H1 (cell line): ENCODE measurements around the gene SRSF2. TPM values are rescaled to one million over a fixed set of nuclear protein-coding genes. Genes with fewer than 3 reads are reported as not detected.

ENCODE experiments used
- CTCF ChIA-PET: fragments of 300-600 bp; sonication (Branson Sonifier 250); formaldehyde crosslinking; loops from one replicate; lab custom pipeline; 2021; ENCODE audit not compliant: partially characterized antibody; lab: Charles Lee
- POLR2A ChIA-PET: fragments of 300-600 bp; sonication (Branson Sonifier 250); formaldehyde crosslinking; loops from one replicate; lab custom pipeline; 2021; ENCODE audit warnings: inconsistent platforms; ENCODE audit not compliant: partially characterized antibody; lab: Charles Lee
- DNase-seq, 2 experiments: peaks; one replicate each; pipeline versions ENCODE4 v3.0.0 to v3.0.0-alpha.2; 2010 to 2022; ENCODE audit warnings: low spot score in 2 of 2, low read depth in 1 of 2, mixed read lengths in 1 of 2
- FAIRE-seq: peaks from 2 replicates; lab custom pipeline; 2011; peaks lifted over from hg19 to GRCh38; lab: Jason Lieb, UNC
- H2AFZ ChIP-seq: 2 replicates; pipeline ENCODE4 v1.8.1; 2012; ENCODE audit warnings: low read length, inconsistent platforms
- H2AK5ac ChIP-seq: 2 replicates; pipeline ENCODE4 v1.6.1; 2013; ENCODE audit warnings: low read depth, low read length
- H2BK120ac ChIP-seq: replicated peaks from 2 replicates; pipeline ENCODE3; 2013; ENCODE audit warnings: low read depth, low read length, inconsistent platforms
- H2BK12ac ChIP-seq: 2 replicates; pipeline ENCODE4 v1.6.1; 2013; ENCODE audit warnings: low read depth, low read length
- H2BK15ac ChIP-seq: 2 replicates; pipeline ENCODE4 v1.6.1; 2013; ENCODE audit warnings: low read length
- H2BK20ac ChIP-seq: 2 replicates; pipeline ENCODE4 v1.6.1; 2013; ENCODE audit warnings: low read length
- H2BK5ac ChIP-seq: 2 replicates; pipeline ENCODE4 v1.6.1; 2013; ENCODE audit warnings: low read depth, low read length
- H3K14ac ChIP-seq: 2 replicates; pipeline ENCODE4 v1.6.1; 2013; ENCODE audit warnings: inconsistent platforms; ENCODE audit not compliant: insufficient read length
- H3K18ac ChIP-seq: 2 replicates; pipeline ENCODE4 v1.6.1; 2013; ENCODE audit warnings: low read length; ENCODE audit errors: extremely low read depth
- H3K23ac ChIP-seq: 2 replicates; pipeline ENCODE4 v1.6.1; 2013; ENCODE audit warnings: inconsistent platforms; ENCODE audit not compliant: insufficient read length
- H3K23me2 ChIP-seq: 2 replicates; pipeline ENCODE4 v1.6.1; 2013; ENCODE audit warnings: low read depth, low read length
- H3K27ac ChIP-seq: 2 replicates; pipeline ENCODE4 v1.6.1; 2011; ENCODE audit warnings: low read depth, low read length, inconsistent platforms
- H3K27me3 ChIP-seq, 4 experiments: replicated peaks in 1 of 4; 1 replicate in 1 of 4; 2 replicates in 3 of 4; pipeline versions ENCODE4 v1.6.1 to v1.8.1; 2011 to 2013; ENCODE audit warnings: low read length in 3 of 4, mild to moderate bottlenecking in 3 of 4, inconsistent platforms in 2 of 4, mixed read lengths in 2 of 4, moderate library complexity in 1 of 4; ENCODE audit not compliant: control insufficient read depth in 3 of 4, insufficient read depth in 3 of 4; ENCODE audit errors: extremely low read depth in 1 of 4
- H3K36me3 ChIP-seq, 4 experiments: 2 replicates each; pipeline versions ENCODE4 v1.6.1 to v1.8.1; 2011 to 2013; ENCODE audit warnings: mild to moderate bottlenecking in 4 of 4, low read length in 3 of 4, moderate library complexity in 2 of 4, control low read depth in 1 of 4, inconsistent platforms in 1 of 4; ENCODE audit not compliant: insufficient read depth in 4 of 4, control insufficient read depth in 2 of 4
- H3K4ac ChIP-seq: replicated peaks from 2 replicates; pipeline ENCODE3; 2013; ENCODE audit warnings: low read length, low read depth, mixed read lengths, inconsistent platforms; ENCODE audit not compliant: insufficient read length
- H3K4me1 ChIP-seq, 4 experiments: replicated peaks in 1 of 4; 1 replicate in 1 of 4; 2 replicates in 3 of 4; pipeline versions ENCODE4 v1.6.1 to v1.8.1; 2011 to 2013; ENCODE audit warnings: low read length in 3 of 4, inconsistent platforms in 2 of 4, mixed read lengths in 1 of 4; ENCODE audit not compliant: insufficient read depth in 4 of 4, control insufficient read depth in 3 of 4
- H3K4me2 ChIP-seq, 2 experiments: 2 replicates each; pipeline versions ENCODE4 v1.6.1 to v1.8.1; 2011 to 2013; ENCODE audit warnings: low read depth in 2 of 2, low read length in 2 of 2, control low read depth in 1 of 2, inconsistent platforms in 1 of 2, mild to moderate bottlenecking in 1 of 2; ENCODE audit not compliant: insufficient read depth in 1 of 2
- H3K4me3 ChIP-seq, 4 experiments: fragments of 200-600, 300-600 bp in 1 of 4; sonication (generic), shearing (Covaris generic), sonication (Bioruptor Twin) in 1 of 4; 2 replicates each; pipeline versions ENCODE4 v1.5.1 to v1.8.1; 2011 to 2016; ENCODE audit warnings: low read length in 4 of 4, low read depth in 3 of 4, control low read depth in 2 of 4, inconsistent platforms in 2 of 4, mild to moderate bottlenecking in 2 of 4, mixed read lengths in 1 of 4, moderate library complexity in 1 of 4; ENCODE audit not compliant: insufficient read depth in 2 of 4; ENCODE audit errors: extremely low read depth in 1 of 4
- H3K56ac ChIP-seq: replicated peaks from 2 replicates; pipeline ENCODE3; 2013; ENCODE audit warnings: low read depth, mild to moderate bottlenecking, mixed read lengths, low read length, inconsistent platforms; ENCODE audit not compliant: insufficient read length
- H3K79me1 ChIP-seq: 2 replicates; pipeline ENCODE4 v1.6.1; 2013; ENCODE audit warnings: low read depth, low read length, control low read depth
- H3K79me2 ChIP-seq, 2 experiments: 2 replicates each; pipeline versions ENCODE4 v1.6.1 to v1.8.1; 2012 to 2013; ENCODE audit warnings: low read length in 2 of 2, mild to moderate bottlenecking in 2 of 2, inconsistent platforms in 1 of 2; ENCODE audit not compliant: insufficient read depth in 2 of 2, control insufficient read depth in 1 of 2
- H3K9ac ChIP-seq, 4 experiments: replicated peaks in 1 of 4; 1 replicate in 1 of 4; 2 replicates in 3 of 4; pipeline versions ENCODE4 v1.6.1 to v1.8.1; 2011 to 2013; ENCODE audit warnings: low read depth in 3 of 4, low read length in 3 of 4, control low read depth in 2 of 4, mild to moderate bottlenecking in 2 of 4, moderate library complexity in 2 of 4, inconsistent platforms in 1 of 4; ENCODE audit errors: extremely low read depth in 1 of 4
- H3K9me3 ChIP-seq, 2 experiments: 2 replicates each; pipeline versions ENCODE4 v1.6.1 to v1.8.1; 2012 to 2013; ENCODE audit warnings: mild to moderate bottlenecking in 2 of 2, moderate library complexity in 2 of 2, control low read depth in 1 of 2, inconsistent platforms in 1 of 2, low read depth in 1 of 2, low read length in 1 of 2, mixed read lengths in 1 of 2; ENCODE audit not compliant: insufficient read depth in 2 of 2
- H4K20me1 ChIP-seq, 2 experiments: replicated peaks in 1 of 2; 2 replicates each; pipeline versions ENCODE3 to v1.8.1; 2011 to 2013; ENCODE audit warnings: inconsistent platforms in 2 of 2, low read length in 2 of 2, mild to moderate bottlenecking in 1 of 2; ENCODE audit not compliant: insufficient read depth in 2 of 2, control insufficient read depth in 1 of 2
- H4K5ac ChIP-seq: 2 replicates; pipeline ENCODE4 v1.6.1; 2013; ENCODE audit warnings: low read length, low read depth, mixed read lengths, inconsistent platforms; ENCODE audit not compliant: insufficient read length
- H4K8ac ChIP-seq: 2 replicates; pipeline ENCODE4 v1.8.0; 2013; ENCODE audit warnings: mild to moderate bottlenecking, moderate library complexity, low read length, inconsistent platforms; ENCODE audit not compliant: insufficient read depth; ENCODE audit errors: extremely low read depth
- H4K91ac ChIP-seq: replicated peaks from 2 replicates; pipeline ENCODE3; 2013; ENCODE audit warnings: low read length, mixed read lengths, inconsistent platforms; ENCODE audit not compliant: insufficient read length
- BRCA1 ChIP-seq: IDR thresholded peaks from 2 replicates; pipeline ENCODE4 v1.6.1; 2012; ENCODE audit warnings: low read depth, low read length, improper control_type of control experiment
- CBX5 ChIP-seq: fragments of 300-800, 300-1000 bp; sonication (generic); IDR thresholded peaks from 2 replicates; pipeline ENCODE4 v1.7.1; 2016; ENCODE audit warnings: antibody characterized with exemption, low read length, low read depth
- CEBPB ChIP-seq: IDR thresholded peaks from 2 replicates; pipeline ENCODE4 v1.6.1; 2012; ENCODE audit warnings: low read depth, low read length
- CTBP2 ChIP-seq: IDR thresholded peaks from 2 replicates; pipeline ENCODE4 v1.7.0; 2011; ENCODE audit warnings: borderline replicate concordance, mild to moderate bottlenecking, moderate library complexity, mixed read lengths, low read length; ENCODE audit not compliant: insufficient read depth, insufficient read length
- EP300 ChIP-seq, 2 experiments: IDR thresholded peaks; 1 replicate in 1 of 2; 2 replicates in 1 of 2; pipeline ENCODE4 v1.6.1; 2011 to 2012; ENCODE audit warnings: low read depth in 2 of 2, low read length in 2 of 2, mild to moderate bottlenecking in 2 of 2, borderline replicate concordance in 1 of 2, inconsistent platforms in 1 of 2, moderate library complexity in 1 of 2
- KDM1A ChIP-seq: fragments of 200-600, 300-600 bp; sonication (generic); IDR thresholded peaks from 2 replicates; pipeline ENCODE4 v1.7.1; 2016; ENCODE audit warnings: mild to moderate bottlenecking, low read length, borderline replicate concordance
- RAD21 ChIP-seq, 2 experiments: IDR thresholded peaks in 1 of 2; conservative IDR thresholded peaks in 1 of 2; 2 replicates each; pipeline ENCODE4 v1.6.1; 2011; ENCODE audit warnings: low read depth in 2 of 2, low read length in 2 of 2, improper control_type of control experiment in 1 of 2, inconsistent platforms in 1 of 2, mild to moderate bottlenecking in 1 of 2, moderate library complexity in 1 of 2
- RXRA ChIP-seq: IDR thresholded peaks from 2 replicates; pipeline ENCODE4 v1.6.1; 2011; ENCODE audit warnings: low read depth, mild to moderate bottlenecking, low read length, moderate library complexity; ENCODE audit not compliant: insufficient read depth
- SRF ChIP-seq: IDR thresholded peaks from 2 replicates; pipeline ENCODE4 v1.6.1; 2011; ENCODE audit warnings: mild to moderate bottlenecking, low read depth, low read length, moderate library complexity
- TEAD4 ChIP-seq: IDR thresholded peaks from 2 replicates; pipeline ENCODE4 v1.6.1; 2012; ENCODE audit warnings: low read depth, low read length, inconsistent platforms, mixed read lengths
- ZNF274 ChIP-seq: IDR thresholded peaks from 2 replicates; pipeline ENCODE4 v1.7.0; 2012; ENCODE audit warnings: low read length, borderline replicate concordance; ENCODE audit errors: extremely low read depth
- WGBS, 2 experiments: shearing (Covaris generic) in 1 of 2; methylation state at CpG; one replicate each; pipeline versions ENCODE4 v1.1.6 to v1.1.7; 2013 to 2015; ENCODE audit warnings: low lambda C conversion rate in 2 of 2, mixed read lengths in 2 of 2, inconsistent platforms in 1 of 2, low coverage in 1 of 2, missing lambda C conversion rate in 1 of 2; ENCODE audit not compliant: insufficient replicate concordance in 2 of 2, insufficient coverage in 1 of 2, insufficient read length in 1 of 2; ENCODE audit errors: extremely low coverage in 1 of 2, missing lambda C conversion rate in 1 of 2; 5-methylcytosine and 5-hydroxymethylcytosine counted together
- polyA plus RNA-seq, 7 experiments: library from polyadenylated mRNA; depleted of rRNA in 3 of 7; stranded (reverse) in 5 of 7; unstranded in 2 of 7; fragments of >200 nt in 5 of 7; fragments of 200-250 nt in 2 of 7; gene quantifications; 1 replicate in 5 of 7; 2 replicates in 1 of 7; 4 replicates in 1 of 7; pipeline versions ENCODE4 v1.2.1 to v1.2.3, GENCODE V29; 2011 to 2013; ENCODE audit warnings: missing spikeins in 2 of 7, mixed read lengths in 2 of 7
- total RNA-seq: library from RNA; stranded (reverse); fragmentation: NEBNext Ultra II Directional; extraction: Animal tissue kit (Norgen Biotek cat#: 25700); gene quantifications from 2 replicates; pipeline ENCODE4 v1.2.1, GENCODE V29; 2021

The SRSF2 gene
- total and polyA plus RNA-seq, 2 of the 8 experiments (the other 6 are each of a cell fraction or from before 2014, with no cell fraction given), result 397 to 401 TPM

DNA sequence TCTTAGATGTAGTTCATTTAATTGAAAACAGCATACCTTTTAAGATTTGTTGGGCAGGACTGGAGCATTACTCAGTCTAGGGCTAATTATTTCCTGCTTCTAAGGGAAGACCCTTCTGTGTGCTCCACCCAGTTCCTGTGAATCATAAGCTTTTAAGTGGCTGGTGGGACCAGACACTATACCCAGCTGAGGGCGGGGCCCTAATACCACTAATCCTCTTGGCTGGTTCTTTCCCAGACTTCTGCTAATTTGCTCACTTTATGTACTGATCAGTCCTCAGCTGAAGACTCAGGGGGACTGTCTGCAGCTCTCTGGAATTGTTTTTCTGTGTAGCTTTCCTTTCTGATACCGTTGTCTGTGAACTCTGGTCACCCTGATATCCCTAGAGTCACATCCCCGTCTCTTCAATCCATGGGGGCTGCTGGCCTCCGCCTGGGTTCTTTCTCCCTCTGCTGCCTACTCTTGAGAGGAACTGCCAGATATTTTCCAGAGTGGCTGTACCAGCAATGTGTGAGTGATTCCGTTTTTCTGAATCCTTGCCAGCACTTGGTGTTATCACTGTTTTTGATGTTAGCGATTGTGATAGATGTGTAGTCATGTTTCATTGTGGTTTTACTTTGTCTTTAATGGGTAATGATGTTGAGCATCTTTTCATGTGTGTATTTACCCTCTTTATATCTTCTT lies 35.9 kb upstream of the SRSF2 start:
- Histone ChIP-seq H3K27ac (no peak overlapping the region), H3K4me2 (no peak overlapping the region)

More for the DNA sequence above, 35.9 kb upstream of the SRSF2 start:
- no peaks in the 10 kb centered on the region for H3K79me1 ChIP-seq
- ChIA-PET POLR2A (interaction anchor here (0.9 to 1.1 kb wide), 2 partner anchors 36 to 45 kb away, joined by 3 to 5 read pairs; no protein-coding TSS in a partner anchor), CTCF (interaction anchor here (0.6 to 1.0 kb wide), 4 partner anchors 48 to 292 kb away, joined by 3 to 4 read pairs (median 3); no protein-coding TSS in a partner anchor)
- H3K4me3 ChIP-seq, result no peak overlapping the region
- no peaks in the 10 kb centered on the region for H3K79me2 ChIP-seq
- H4K20me1 ChIP-seq, result peaks cover 0 to 2% of the 10 kb centered on the region in 2 experiments
- H4K91ac ChIP-seq, result no peak overlapping the region
- no peak overlapping the region for H2BK15ac ChIP-seq
- FAIRE-seq (no peak), DNase-seq (no peak)
- no peak overlapping the region for H3K9ac ChIP-seq
- TF ChIP-seq EP300 (IDR thresholded peaks at IDR 0.05; ENCODE audit: borderline replicate concordance in 1 of 2, low read depth in 2 of 2, low read length in 2 of 2) (no peak), CTBP2 (no peak), ZNF274 (no peak), SRF (no peak), BRCA1 (no peak), CEBPB (no peak), RXRA (no peak), RAD21 (IDR thresholded peaks at IDR 0.05 in 1 of 2, conservative IDR thresholded peaks at IDR 0.05 in 1 of 2; ENCODE audit: low read depth in 2 of 2, low read length in 2 of 2) (no peak), CBX5 (no peak), KDM1A (no peak), TEAD4 (no peak)
- H2BK120ac ChIP-seq, result no peak overlapping the region
- no peak overlapping the region for H4K5ac ChIP-seq
- WGBS, 2 experiments, result 81% methylated on average over 6 of the region's 6 CpGs; no CpG with 5 or more reads in 1 of the 2 experiments
- no peak overlapping the region for H2BK20ac ChIP-seq
- no peak overlapping the region for H3K4ac ChIP-seq
- H3K23me2 ChIP-seq, result no peaks in the 10 kb centered on the region
- no peak overlapping the region for H3K14ac ChIP-seq
- no peak overlapping the region for H3K56ac ChIP-seq
- H3K36me3 ChIP-seq, result peaks cover 0 to 23% (median 4%) of the 10 kb centered on the region in 4 experiments; a peak in 5 of 8 replicates
- H3K4me1 ChIP-seq, result no peaks in the 10 kb centered on the region
- H2BK12ac ChIP-seq, result no peak overlapping the region
- no peak overlapping the region for H2BK5ac ChIP-seq
- no peak overlapping the region for H2AFZ ChIP-seq
- H2AK5ac ChIP-seq, result no peak overlapping the region
- no peak overlapping the region for H4K8ac ChIP-seq
- H3K27me3 ChIP-seq, result no peaks in the 10 kb centered on the region
- H3K18ac ChIP-seq, result no peak overlapping the region
- H3K23ac ChIP-seq, result no peak overlapping the region
- no peaks in the 10 kb centered on the region for H3K9me3 ChIP-seq
